Adrenal gland (tissue), 5 donors: ENCODE data around the gene TAGLN3.

Experiments used
- CTCF ChIP-seq, 6 experiments: fragments of 450-650 bp in 4 of 6; fragments of 200-600 bp in 2 of 6; sonication (generic) in 1 of 6; IDR thresholded peaks; 1 replicate in 5 of 6; 2 replicates in 1 of 6; pipeline versions ENCODE4 v1.5.1 to v1.8.0; 2016 to 2021; ENCODE audit warnings: antibody characterized with exemption in 6 of 6, mild to moderate bottlenecking in 2 of 6, moderate library complexity in 1 of 6
- POLR2A ChIP-seq, 2 donors: fragments of 450-650 bp; IDR thresholded peaks; one replicate each; pipeline ENCODE4 v1.6.1; 2017; ENCODE audit warnings: antibody characterized with exemption in 2 of 2, mild to moderate bottlenecking in 2 of 2, moderate library complexity in 1 of 2
- donor health status: DM: no; HTN: no; CAD: no.

- TF ChIP-seq CTCF (IDR thresholded peaks at IDR 0.05) (no peak), POLR2A (IDR thresholded peaks at IDR 0.05) (no peak)
These were observed 10.9 kb downstream of the TAGLN3 start for GRCh38 chr3:112009670-112010069.
